Upper lobe of left lung (tissue), 6 donors: ENCODE measurements around the gene ELK4. TPM values are rescaled to one million over a fixed set of nuclear protein-coding genes. Genes with fewer than 3 reads are reported as not detected.
A peak's percentile ranks its signal among the peaks of the same experiment; 100 is the strongest.

Experiments
- ATAC-seq, 2 donors: fragments of 200-7000 bp; cut with Tn5 transposase; one replicate each; pipeline ENCODE4 v1.9.1; 2022; ENCODE audit warnings: mild to moderate bottlenecking in 2 of 2, moderate library complexity in 2 of 2; ENCODE audit not compliant: low FRiP score in 2 of 2
- DNase-seq, 2 donors: peaks; one replicate each; pipeline ENCODE4 v3.0.0-alpha.2; 2019 to 2020
- H3K27ac ChIP-seq, 4 donors: fragments of 200-600 bp; sonication (generic); one replicate each; pipeline ENCODE4 v1.5.1; 2016 to 2019
- H3K27me3 ChIP-seq, 4 donors: fragments of 200-600 bp; sonication (generic); one replicate each; pipeline ENCODE4 v1.5.1; 2017 to 2019
- H3K36me3 ChIP-seq, 4 donors: fragments of 200-600 bp; sonication (generic); one replicate each; pipeline ENCODE4 v1.5.1; 2016 to 2019
- H3K4me1 ChIP-seq, 4 donors: fragments of 200-600 bp; sonication (generic); one replicate each; pipeline ENCODE4 v1.5.1; 2018 to 2019
- H3K4me3 ChIP-seq, 4 donors: fragments of 200-600 bp; sonication (generic); one replicate each; pipeline ENCODE4 v1.5.1; 2017 to 2019; ENCODE audit warnings: mild to moderate bottlenecking in 2 of 4, moderate library complexity in 1 of 4
- H3K9me3 ChIP-seq, 4 donors: fragments of 200-600 bp; sonication (generic); one replicate each; pipeline ENCODE4 v1.5.1; 2018 to 2019
- CTCF ChIP-seq, 6 experiments: fragments of 450-650 bp in 4 of 6; fragments of 200-600 bp in 2 of 6; sonication (generic) in 2 of 6; IDR thresholded peaks; one replicate each; pipeline ENCODE4 v1.5.1; 2016 to 2019; ENCODE audit warnings: antibody characterized with exemption in 6 of 6
- EP300 ChIP-seq, 4 donors: sonication (generic); formaldehyde crosslinking; IDR thresholded peaks; one replicate each; pipeline ENCODE4 v1.5.1; 2017; ENCODE audit warnings: antibody characterized with exemption in 4 of 4, control low read depth in 2 of 4
- POLR2A ChIP-seq, 4 donors: fragments of 450-650 bp; IDR thresholded peaks; one replicate each; pipeline ENCODE4 v1.5.1; 2016 to 2017; ENCODE audit warnings: antibody characterized with exemption in 4 of 4, mild to moderate bottlenecking in 2 of 4
- POLR2AphosphoS5 ChIP-seq, 2 donors: sonication (generic); formaldehyde crosslinking; IDR thresholded peaks; one replicate each; pipeline ENCODE4 v1.5.1; 2017; ENCODE audit warnings: antibody characterized with exemption in 2 of 2
- WGBS, 2 donors: methylation state at CpG; one replicate each; pipeline ENCODE4 v1.1.5; 2017 to 2018; 5-methylcytosine and 5-hydroxymethylcytosine counted together
- total RNA-seq, 6 donors: library from RNA; depleted of rRNA in 4 of 6; stranded (reverse); fragments of >200 nt in 4 of 6; gene quantifications; one replicate each; pipeline versions ENCODE4 v1.1.0 to v1.2.1, GENCODE V29; 2016 to 2021
- donor health status: DM: no; HTN: no; CAD: no; lungs with moderate emphysema.
- donor health status: DM: no; HTN: yes; CAD: no; lungs with severe emphysema.

ELK4 gene
- total RNA-seq, 6 donors from 2014 or later: 15.7 to 65.4 (median 30.2) TPM

- DNase-seq: no peak
- TF ChIP-seq EP300 (IDR thresholded peaks at IDR 0.05) (no peak), CTCF (IDR thresholded peaks at IDR 0.05) (no peak)
- H3K4me1 ChIP-seq: peaks cover 0 to 22% (median 7%) of the 10 kb centered on the region in 4 donors
- H3K4me3 ChIP-seq: no peak overlapping the region
- no peak overlapping the region for H3K27ac ChIP-seq
- no peaks in the 10 kb centered on the region for H3K9me3 ChIP-seq
- 64 to 77% methylated on average over 10 to 13 of the region's 13 CpGs for WGBS, 2 donors
- ATAC-seq: peak in 1 of 2 donors; percentile 2
- no peaks in the 10 kb centered on the region for H3K36me3 ChIP-seq
- no peaks in the 10 kb centered on the region for H3K27me3 ChIP-seq
Measured at GRCh38 chr1:205670611-205671430, 39.0 kb upstream of the ELK4 start.

GRCh38 chr1:205670150-205670446 is 38.3 kb upstream of the ELK4 start:
- H3K4me3 ChIP-seq: no peak overlapping the region
- ATAC-seq: no peak
- TF ChIP-seq CTCF (IDR thresholded peaks at IDR 0.05) (no peak), EP300 (IDR thresholded peaks at IDR 0.05) (no peak), POLR2AphosphoS5 (IDR thresholded peaks at IDR 0.05) (no peak), POLR2A (IDR thresholded peaks at IDR 0.05) (no peak)
- H3K36me3 ChIP-seq: no peaks in the 10 kb centered on the region
- H3K27ac ChIP-seq: no peak overlapping the region
- H3K27me3 ChIP-seq: no peaks in the 10 kb centered on the region
- DNase-seq: no peak
- H3K9me3 ChIP-seq: no peaks in the 10 kb centered on the region
- WGBS, 2 donors: 86 to 94% methylated on average over 3 to 5 of the region's 5 CpGs
- H3K4me1 ChIP-seq: peaks cover 0 to 29% (median 7%) of the 10 kb centered on the region in 4 donors

- Histone ChIP-seq H3K4me1 (peaks cover 0 to 34% (median 7%) of the 10 kb centered on the region in 4 donors), H3K9me3 (no peaks in the 10 kb centered on the region), H3K4me3 (no peak overlapping the region), H3K27me3 (no peaks in the 10 kb centered on the region), H3K27ac (no peak overlapping the region), H3K36me3 (no peaks in the 10 kb centered on the region)
- DNase-seq (peak in 1 of 2 donors; percentile 56), ATAC-seq (peak in 1 of 2 donors; percentile 42)
- TF ChIP-seq EP300 (IDR thresholded peaks at IDR 0.05) (no peak), POLR2AphosphoS5 (IDR thresholded peaks at IDR 0.05) (no peak), POLR2A (IDR thresholded peaks at IDR 0.05) (no peak), CTCF (IDR thresholded peaks at IDR 0.05) (no peak)
- 51 to 59% methylated on average over 13 to 20 of the region's 20 CpGs for WGBS, 2 donors
Measured at GRCh38 chr1:205669341-205670149, 37.7 kb upstream of the ELK4 start.

- H3K4me1 ChIP-seq: peaks cover 0 to 38% (median 7%) of the 10 kb centered on the region in 4 donors
Measured at GRCh38 chr1:205668951-205669340, 37.1 kb upstream of the ELK4 start.

More at GRCh38 chr1:205668951-205669340, 37.1 kb upstream of the ELK4 start:
- Histone ChIP-seq H3K4me3 (no peak overlapping the region), H3K27me3 (no peaks in the 10 kb centered on the region), H3K36me3 (no peaks in the 10 kb centered on the region), H3K27ac (no peak overlapping the region), H3K9me3 (no peaks in the 10 kb centered on the region)
- WGBS, 2 donors: 52 to 70% methylated on average over 5 of the region's 5 CpGs
- ATAC-seq: no peak
- TF ChIP-seq CTCF (IDR thresholded peaks at IDR 0.05): no peak
- no peak for TF ChIP-seq POLR2A (IDR thresholded peaks at IDR 0.05)
- TF ChIP-seq EP300 (IDR thresholded peaks at IDR 0.05): no peak
- no peak for TF ChIP-seq POLR2AphosphoS5 (IDR thresholded peaks at IDR 0.05)
- DNase-seq: no peak
